Progenitor cell of endocrine pancreas (in vitro differentiated cells): ENCODE measurements around the gene LCE1E. TPM values are rescaled to one million over a fixed set of nuclear protein-coding genes. Genes with fewer than 3 reads are reported as not detected.

Experiments used
- DNase-seq: peaks from one replicate; pipeline ENCODE4 v3.0.0; 2021; ENCODE audit warnings: low spot score; ENCODE audit not compliant: unreplicated experiment
- H3K27ac Mint-ChIP-seq: 2 replicates; pipeline ENCODE4 v1.8.0; 2021; ENCODE audit warnings: mild to moderate bottlenecking, moderate library complexity, mixed read lengths
- H3K27me3 Mint-ChIP-seq: 2 replicates; pipeline ENCODE4 v1.8.0; 2021; ENCODE audit warnings: mixed read lengths
- H3K36me3 Mint-ChIP-seq: 2 replicates; pipeline ENCODE4 v1.8.0; 2022; ENCODE audit warnings: mixed read lengths; ENCODE audit not compliant: insufficient read depth
- H3K4me1 Mint-ChIP-seq: 2 replicates; pipeline ENCODE4 v1.8.0; 2021; ENCODE audit warnings: low read depth, mixed read lengths
- H3K4me3 Mint-ChIP-seq: 2 replicates; pipeline ENCODE4 v1.8.0; 2021; ENCODE audit warnings: low read depth, mild to moderate bottlenecking, moderate library complexity, mixed read lengths
- H3K9me3 Mint-ChIP-seq: 2 replicates; pipeline ENCODE4 v1.8.0; 2021; ENCODE audit warnings: low read depth, mixed read lengths
- total RNA-seq: library from RNA; stranded (reverse); gene quantifications from 2 replicates; pipeline ENCODE4 v1.2.1, GENCODE V29; 2021
- TF ChIP-seq, protein P1 (sequence below): fragments of 200-600 bp; sonication (generic); IDR thresholded peaks from one replicate; pipeline ENCODE4 v1.5.0; 2021; ENCODE audit warnings: antibody characterized with exemption, mild to moderate bottlenecking; ENCODE audit not compliant: unreplicated experiment

The LCE1E gene
- total RNA-seq, 1 donor from 2014 or later = not detected

DNA sequence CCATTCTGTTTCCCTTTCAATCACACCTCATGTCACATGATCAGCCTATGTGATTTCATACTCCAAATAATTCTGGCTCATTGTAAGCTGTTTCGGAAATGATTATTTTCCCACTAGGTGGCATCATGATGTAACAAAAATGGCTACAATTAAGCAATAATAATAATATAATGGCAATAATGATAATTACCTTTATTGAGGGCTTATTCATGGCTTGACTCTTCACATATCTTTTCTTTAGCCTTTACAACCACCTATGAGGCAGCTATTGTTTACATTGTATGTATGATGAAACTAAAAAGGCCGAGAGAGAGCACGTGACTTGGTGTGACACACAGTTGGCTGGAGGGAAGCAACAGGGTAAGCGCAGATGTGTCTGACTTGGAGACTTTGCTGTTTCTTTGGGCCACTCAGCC is 40.8 kb upstream of the LCE1E start:
- H3K4me3 Mint-ChIP-seq = no peak overlapping the region
- TF ChIP-seq, protein P1, sequence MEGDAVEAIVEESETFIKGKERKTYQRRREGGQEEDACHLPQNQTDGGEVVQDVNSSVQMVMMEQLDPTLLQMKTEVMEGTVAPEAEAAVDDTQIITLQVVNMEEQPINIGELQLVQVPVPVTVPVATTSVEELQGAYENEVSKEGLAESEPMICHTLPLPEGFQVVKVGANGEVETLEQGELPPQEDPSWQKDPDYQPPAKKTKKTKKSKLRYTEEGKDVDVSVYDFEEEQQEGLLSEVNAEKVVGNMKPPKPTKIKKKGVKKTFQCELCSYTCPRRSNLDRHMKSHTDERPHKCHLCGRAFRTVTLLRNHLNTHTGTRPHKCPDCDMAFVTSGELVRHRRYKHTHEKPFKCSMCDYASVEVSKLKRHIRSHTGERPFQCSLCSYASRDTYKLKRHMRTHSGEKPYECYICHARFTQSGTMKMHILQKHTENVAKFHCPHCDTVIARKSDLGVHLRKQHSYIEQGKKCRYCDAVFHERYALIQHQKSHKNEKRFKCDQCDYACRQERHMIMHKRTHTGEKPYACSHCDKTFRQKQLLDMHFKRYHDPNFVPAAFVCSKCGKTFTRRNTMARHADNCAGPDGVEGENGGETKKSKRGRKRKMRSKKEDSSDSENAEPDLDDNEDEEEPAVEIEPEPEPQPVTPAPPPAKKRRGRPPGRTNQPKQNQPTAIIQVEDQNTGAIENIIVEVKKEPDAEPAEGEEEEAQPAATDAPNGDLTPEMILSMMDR = no peak
- H3K36me3 Mint-ChIP-seq = peaks cover 5% of the 10 kb centered on the region
- H3K27me3 Mint-ChIP-seq = no peaks in the 10 kb centered on the region
- no peak overlapping the region for H3K27ac Mint-ChIP-seq
- no peaks in the 10 kb centered on the region for H3K4me1 Mint-ChIP-seq
- no peak for DNase-seq
- peaks cover 66% of the 10 kb centered on the region for H3K9me3 Mint-ChIP-seq

GRCh38 chr1:152745765-152746444 is 40.2 kb upstream of the LCE1E start:
- Mint-ChIP-seq H3K27ac (no peak overlapping the region), H3K4me1 (no peaks in the 10 kb centered on the region), H3K36me3 (peaks cover 5% of the 10 kb centered on the region)

GRCh38 chr1:152747831-152748230 is 38.2 kb upstream of the LCE1E start:
- peaks cover 5% of the 10 kb centered on the region for H3K36me3 Mint-ChIP-seq
- no peaks in the 10 kb centered on the region for H3K4me1 Mint-ChIP-seq
- no peak overlapping the region for H3K27ac Mint-ChIP-seq
- peaks cover 67% of the 10 kb centered on the region for H3K9me3 Mint-ChIP-seq
- TF ChIP-seq, protein P1 = no peak
- no peak overlapping the region for H3K4me3 Mint-ChIP-seq
- DNase-seq = no peak
- no peaks in the 10 kb centered on the region for H3K27me3 Mint-ChIP-seq

More at GRCh38 chr1:152745765-152746444, 40.2 kb upstream of the LCE1E start:
- Mint-ChIP-seq H3K27me3 (no peaks in the 10 kb centered on the region), H3K4me3 (no peak overlapping the region), H3K9me3 (peaks cover 70% of the 10 kb centered on the region)
- DNase-seq = no peak
- TF ChIP-seq, protein P1 = no peak

GRCh38 chr1:152752225-152752624 is 33.8 kb upstream of the LCE1E start:
- TF ChIP-seq, protein P1 = no peak
- H3K27ac Mint-ChIP-seq = no peak overlapping the region
- no peaks in the 10 kb centered on the region for H3K4me1 Mint-ChIP-seq
- H3K27me3 Mint-ChIP-seq = no peaks in the 10 kb centered on the region
- H3K9me3 Mint-ChIP-seq = peaks cover 72% of the 10 kb centered on the region
- no peak overlapping the region for H3K4me3 Mint-ChIP-seq
- no peak for DNase-seq
- H3K36me3 Mint-ChIP-seq = peaks cover 3% of the 10 kb centered on the region

- no peaks in the 10 kb centered on the region for H3K27me3 Mint-ChIP-seq
- H3K4me3 Mint-ChIP-seq = no peak overlapping the region
- H3K9me3 Mint-ChIP-seq = peaks cover 73% of the 10 kb centered on the region
- DNase-seq = no peak
- TF ChIP-seq, protein P1 = no peak
- peaks cover 2% of the 10 kb centered on the region for H3K36me3 Mint-ChIP-seq
- no peaks in the 10 kb centered on the region for H3K4me1 Mint-ChIP-seq
- no peak overlapping the region for H3K27ac Mint-ChIP-seq
Observed at GRCh38 chr1:152753586-152753985, 32.5 kb upstream of the LCE1E start.
